SK-N-SH (cell line): Measurements from ENCODE around the gene FBXO4. TPM values are rescaled to one million over a fixed set of nuclear protein-coding genes. Genes with fewer than 3 reads are reported as not detected.

Experiments
- CTCF ChIA-PET: fragments of 300-600, 350-600 bp; formaldehyde crosslinking; extraction: SDS; loops from one replicate; lab custom pipeline; 2021; lab: Yijun Ruan, JAX
- POLR2A ChIA-PET: fragments of 350-600 bp; sonication (Branson Sonifier 250); formaldehyde crosslinking; extraction: SDS; loops from one replicate; lab custom pipeline; 2020; ENCODE audit warnings: antibody characterized with exemption, inconsistent platforms; lab: Yijun Ruan, JAX
- DNase-seq: peaks from one replicate; pipeline ENCODE4 v3.0.0; 2012
- H2AFZ ChIP-seq: fragments of 200-600 bp; sonication (generic); 2 replicates; pipeline ENCODE4 v1.8.1; 2016; ENCODE audit warnings: antibody characterized with exemption, mild to moderate bottlenecking, low read depth
- H3F3A ChIP-seq: fragments of 200-600 bp; sonication (generic); replicated peaks from 2 replicates; pipeline ENCODE3; 2016; ENCODE audit warnings: antibody characterized with exemption, mild to moderate bottlenecking; ENCODE audit not compliant: insufficient read depth
- H3K27ac ChIP-seq, 2 experiments: fragments of 200-500 bp in 1 of 2; fragments of 200-600 bp in 1 of 2; sonication (Bioruptor generic) in 1 of 2; sonication (generic), shearing (Covaris generic) in 1 of 2; 2 replicates each; pipeline versions ENCODE4 v1.5.1 to v1.6.1; 2014 to 2016; ENCODE audit warnings: low read depth in 2 of 2, inconsistent platforms in 1 of 2, low read length in 1 of 2, mild to moderate bottlenecking in 1 of 2, mixed read lengths in 1 of 2
- H3K27me3 ChIP-seq: fragments of 200-600 bp; sonication (generic), shearing (Covaris generic); 2 replicates; pipeline ENCODE4 v1.6.1; 2016; ENCODE audit warnings: mixed run types; ENCODE audit not compliant: insufficient read depth
- H3K36me3 ChIP-seq, 2 experiments: fragments of 200-500 bp in 1 of 2; fragments of 200-600 bp in 1 of 2; sonication (Bioruptor generic) in 1 of 2; sonication (generic) in 1 of 2; replicated peaks in 1 of 2; 2 replicates each; pipeline versions ENCODE3 to v1.5.1; 2014 to 2016; ENCODE audit warnings: low read length in 1 of 2, mild to moderate bottlenecking in 1 of 2; ENCODE audit not compliant: insufficient read depth in 2 of 2, control insufficient read depth in 1 of 2
- H3K4me1 ChIP-seq, 2 experiments: fragments of 200-500 bp in 1 of 2; fragments of 200-600 bp in 1 of 2; sonication (Bioruptor generic) in 1 of 2; sonication (generic), shearing (Covaris generic) in 1 of 2; 2 replicates each; pipeline versions ENCODE4 v1.5.1 to v1.6.1; 2014 to 2016; ENCODE audit warnings: low read depth in 1 of 2, low read length in 1 of 2, mixed run types in 1 of 2; ENCODE audit not compliant: insufficient read depth in 2 of 2, control insufficient read depth in 1 of 2
- H3K4me2 ChIP-seq: fragments of 200-600 bp; sonication (generic), shearing (Covaris generic); 2 replicates; pipeline ENCODE4 v1.6.1; 2017; ENCODE audit warnings: mixed run types
- H3K4me3 ChIP-seq, 2 experiments: fragments of 200-500 bp in 1 of 2; fragments of 200-600 bp in 1 of 2; sonication (Bioruptor generic) in 1 of 2; sonication (generic), shearing (Covaris generic) in 1 of 2; 2 replicates each; pipeline versions ENCODE4 v1.5.1 to v1.8.1; 2014 to 2016; ENCODE audit warnings: low read depth in 2 of 2, inconsistent platforms in 1 of 2, low read length in 1 of 2, mild to moderate bottlenecking in 1 of 2, mixed read lengths in 1 of 2, moderate library complexity in 1 of 2
- H3K79me2 ChIP-seq: fragments of 200-600 bp; sonication (generic); 2 replicates; pipeline ENCODE4 v1.8.1; 2017; ENCODE audit warnings: mild to moderate bottlenecking; ENCODE audit not compliant: insufficient read depth
- H3K9ac ChIP-seq: fragments of 200-600 bp; sonication (generic); 2 replicates; pipeline ENCODE4 v1.6.1; 2017; ENCODE audit warnings: mixed run types
- H3K9me2 ChIP-seq: fragments of 200-600 bp; sonication (generic); 2 replicates; pipeline ENCODE4 v1.6.1; 2017; ENCODE audit warnings: mixed run types
- H3K9me3 ChIP-seq: fragments of 200-600 bp; sonication (generic); 2 replicates; pipeline ENCODE4 v1.6.1; 2017; ENCODE audit warnings: mixed run types, mild to moderate bottlenecking, moderate library complexity
- H4K20me1 ChIP-seq: fragments of 200-600 bp; sonication (generic); 2 replicates; pipeline ENCODE4 v1.6.1; 2017; ENCODE audit warnings: mild to moderate bottlenecking, mixed run types; ENCODE audit not compliant: insufficient read depth
- CHD2 ChIP-seq: fragments of 150-350 bp; IDR thresholded peaks from 2 replicates; pipeline ENCODE4 v1.6.1; 2018; ENCODE audit warnings: low read length; ENCODE audit not compliant: partially characterized antibody
- ELF1 ChIP-seq: IDR thresholded peaks from 2 replicates; pipeline ENCODE4 v1.4.0; 2012
- FOSL2 ChIP-seq: IDR thresholded peaks from 2 replicates; pipeline ENCODE4 v1.4.0; 2012; ENCODE audit warnings: low read depth, mild to moderate bottlenecking, moderate library complexity, borderline replicate concordance
- FOXJ3 ChIP-seq: sonication (generic); formaldehyde crosslinking; IDR thresholded peaks from 2 replicates; pipeline ENCODE4 v1.5.1; 2020; ENCODE audit warnings: mild to moderate bottlenecking, missing genetic modification reagents
- JUND ChIP-seq: IDR thresholded peaks from 2 replicates; pipeline ENCODE4 v1.4.0; 2012
- MAX ChIP-seq: IDR thresholded peaks from 2 replicates; pipeline ENCODE4 v1.4.0; 2012; ENCODE audit warnings: low read depth
- MEF2A ChIP-seq: IDR thresholded peaks from 2 replicates; pipeline ENCODE4 v1.4.0; 2012; ENCODE audit warnings: low read depth, borderline replicate concordance
- MXI1 ChIP-seq: IDR thresholded peaks from 2 replicates; pipeline ENCODE4 v1.6.1; 2012; ENCODE audit warnings: mild to moderate bottlenecking, low read depth, low read length, improper control_type of control experiment
- NFIC ChIP-seq: IDR thresholded peaks from 2 replicates; pipeline ENCODE4 v1.4.0; 2012; ENCODE audit warnings: borderline replicate concordance
- POLR2AphosphoS5 ChIP-seq: IDR thresholded peaks from 2 replicates; pipeline ENCODE4 v1.6.1; 2012; ENCODE audit warnings: low read depth, low read length
- RAD21 ChIP-seq: IDR thresholded peaks from 2 replicates; pipeline ENCODE4 v1.6.1; 2012; ENCODE audit warnings: mild to moderate bottlenecking, low read length
- RFX5 ChIP-seq: IDR thresholded peaks from 2 replicates; pipeline ENCODE4 v1.6.1; 2012; ENCODE audit warnings: mild to moderate bottlenecking, improper control_type of control experiment, low read length
- RXRA ChIP-seq: IDR thresholded peaks from 2 replicates; pipeline ENCODE4 v1.4.0; 2012; ENCODE audit warnings: low read depth, mild to moderate bottlenecking, borderline replicate concordance
- SIN3A ChIP-seq: IDR thresholded peaks from 2 replicates; pipeline ENCODE4 v1.6.1; 2012; ENCODE audit warnings: low read depth, mild to moderate bottlenecking, low read length, moderate library complexity, borderline replicate concordance
- TAF1 ChIP-seq: IDR thresholded peaks from 2 replicates; pipeline ENCODE4 v1.6.1; 2012; ENCODE audit warnings: low read depth, mild to moderate bottlenecking, low read length, moderate library complexity, borderline replicate concordance
- TCF12 ChIP-seq: IDR thresholded peaks from 2 replicates; pipeline ENCODE4 v1.4.0; 2012
- YY1 ChIP-seq: IDR thresholded peaks from 2 replicates; pipeline ENCODE4 v1.4.0; 2012; ENCODE audit warnings: low read depth, mild to moderate bottlenecking
- WGBS: methylation state at CpG from one replicate; pipeline ENCODE4 v1.1.6; 2017; ENCODE audit warnings: low lambda C conversion rate; 5-methylcytosine and 5-hydroxymethylcytosine counted together
- polyA plus RNA-seq, 3 experiments: library from polyadenylated mRNA; depleted of rRNA; stranded (reverse); fragments of >200 nt; gene quantifications; 2 replicates each; pipeline ENCODE4 v1.2.3, GENCODE V29; 2012
- TF ChIP-seq, protein P1 (sequence below): IDR thresholded peaks from 2 replicates; pipeline ENCODE4; 2012
- TF ChIP-seq, protein P2 (sequence below): IDR thresholded peaks from 2 replicates; pipeline ENCODE4 v1.4.0; 2012; ENCODE audit warnings: low read depth, borderline replicate concordance
- TF ChIP-seq, protein P3 (sequence below): fragments of 150-350 bp; IDR thresholded peaks from 2 replicates; pipeline ENCODE4 v1.6.1; 2017; ENCODE audit warnings: antibody characterized with exemption, low read length, low read depth, borderline replicate concordance

FBXO4 gene
- polyA plus RNA-seq, 1 of the 3 experiments (the other 2 are of a cell fraction) = 2.9 TPM

DNA sequence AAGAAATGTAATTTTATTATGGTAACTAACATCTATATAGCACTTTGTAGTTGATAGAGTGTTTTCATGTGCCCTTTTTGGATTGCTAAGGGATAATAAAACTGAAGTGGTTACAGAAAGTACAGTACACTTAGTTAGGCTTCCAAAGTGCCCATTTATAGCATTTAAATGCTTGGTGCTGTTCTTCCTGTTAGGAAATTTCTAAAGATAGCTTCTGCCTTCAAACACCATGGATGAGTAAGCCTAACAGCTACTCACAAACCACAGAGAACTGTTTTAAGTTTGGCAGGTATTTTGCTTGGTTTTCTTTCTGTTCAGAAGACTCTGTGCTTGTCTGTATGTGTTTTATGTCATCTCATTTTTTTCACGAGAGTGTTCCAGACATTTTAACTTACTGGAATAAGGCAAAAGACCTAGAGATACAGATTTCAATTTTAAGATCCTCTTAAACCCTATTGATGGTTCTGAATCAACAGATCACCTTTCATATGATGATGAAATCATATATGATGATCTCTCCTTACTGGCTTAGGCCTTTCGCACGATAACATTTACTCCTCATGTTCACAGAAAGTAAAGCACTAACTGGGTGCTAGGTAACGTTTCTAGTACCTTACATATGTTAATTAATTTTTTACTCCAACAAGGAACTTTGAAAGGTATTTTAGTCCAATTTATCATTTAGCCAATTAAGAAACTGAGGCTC lies 16.6 kb upstream of the FBXO4 start:
- H3F3A ChIP-seq = peaks cover 14% of the 10 kb centered on the region
- H3K4me2 ChIP-seq = no peak overlapping the region
- peak overlapping the region in 1 of 2 experiments; percentile 50; a peak in 2 of 4 replicates for H3K27ac ChIP-seq
- 93% methylated on average over 4 of the region's 4 CpGs for whole genome bisulfite sequencing
- H3K9me2 ChIP-seq = no peaks in the 10 kb centered on the region
- H3K27me3 ChIP-seq = no peaks in the 10 kb centered on the region
- peaks cover 71 to 73% of the 10 kb centered on the region in 2 experiments for H3K36me3 ChIP-seq
- no peaks in the 10 kb centered on the region for H3K9me3 ChIP-seq
- ChIA-PET POLR2A (no interaction called here), CTCF (no interaction called here)
- peaks cover 8 to 10% of the 10 kb centered on the region in 2 experiments for H3K4me1 ChIP-seq
- no peak overlapping the region for H3K9ac ChIP-seq
- H3K79me2 ChIP-seq = peaks cover 28% of the 10 kb centered on the region
- no peak overlapping the region for H2AFZ ChIP-seq
- no peak overlapping the region for H3K4me3 ChIP-seq
- DNase-seq = no peak
- no peaks in the 10 kb centered on the region for H4K20me1 ChIP-seq
- TF ChIP-seq JUND (no peak), MEF2A (peak; percentile 41; the same call in 1 of the 2 replicates), FOSL2 (peak; percentile 16; the same call in 1 of the 2 replicates)
- TF ChIP-seq, protein P1, sequence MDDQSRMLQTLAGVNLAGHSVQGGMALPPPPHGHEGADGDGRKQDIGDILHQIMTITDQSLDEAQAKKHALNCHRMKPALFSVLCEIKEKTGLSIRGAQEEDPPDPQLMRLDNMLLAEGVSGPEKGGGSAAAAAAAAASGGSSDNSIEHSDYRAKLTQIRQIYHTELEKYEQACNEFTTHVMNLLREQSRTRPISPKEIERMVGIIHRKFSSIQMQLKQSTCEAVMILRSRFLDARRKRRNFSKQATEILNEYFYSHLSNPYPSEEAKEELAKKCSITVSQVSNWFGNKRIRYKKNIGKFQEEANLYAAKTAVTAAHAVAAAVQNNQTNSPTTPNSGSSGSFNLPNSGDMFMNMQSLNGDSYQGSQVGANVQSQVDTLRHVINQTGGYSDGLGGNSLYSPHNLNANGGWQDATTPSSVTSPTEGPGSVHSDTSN = no peak

- Histone ChIP-seq H3K4me1 (no peaks in the 10 kb centered on the region), H2AFZ (no peak overlapping the region), H3K9me3 (no peaks in the 10 kb centered on the region), H3K9ac (no peak overlapping the region), H3K27me3 (no peaks in the 10 kb centered on the region), H3K36me3 (peaks cover 65 to 85% of the 10 kb centered on the region in 2 experiments), H4K20me1 (no peaks in the 10 kb centered on the region), H3K4me2 (no peak overlapping the region), H3F3A (peaks cover 9% of the 10 kb centered on the region), H3K4me3 (no peak overlapping the region), H3K79me2 (no peaks in the 10 kb centered on the region), H3K27ac (no peak overlapping the region), H3K9me2 (no peaks in the 10 kb centered on the region)
- WGBS = 96% methylated on average over 2 of the region's 2 CpGs
- DNase-seq = no peak
- TF ChIP-seq SIN3A (no peak), POLR2AphosphoS5 (no peak), ELF1 (no peak), RFX5 (no peak), NFIC (no peak), YY1 (no peak), TCF12 (no peak), MEF2A (no peak), RAD21 (no peak)
- ChIA-PET CTCF (no interaction called here), POLR2A (no interaction called here)
Observed at GRCh38 chr5:41918105-41918504, 7.0 kb upstream of the FBXO4 start.

- H3K27ac ChIP-seq = no peak overlapping the region
- no peak overlapping the region for H3K4me3 ChIP-seq
- H3K9ac ChIP-seq = no peak overlapping the region
- no peak overlapping the region for H2AFZ ChIP-seq
- peaks cover 15% of the 10 kb centered on the region for H3F3A ChIP-seq
- 98% methylated on average over 1 of the region's 1 CpG for WGBS
- H3K79me2 ChIP-seq = no peaks in the 10 kb centered on the region
- POLR2A ChIA-PET = no interaction called here
- H3K27me3 ChIP-seq = no peaks in the 10 kb centered on the region
- H3K36me3 ChIP-seq = peaks cover 38 to 60% of the 10 kb centered on the region in 2 experiments
- CTCF ChIA-PET = no interaction called here
- no peaks in the 10 kb centered on the region for H3K9me2 ChIP-seq
- no peak for DNase-seq
- no peak overlapping the region for H3K4me2 ChIP-seq
- H3K9me3 ChIP-seq = no peaks in the 10 kb centered on the region
- peaks cover 0 to 8% of the 10 kb centered on the region in 2 experiments; a peak in 1 of 4 replicates for H3K4me1 ChIP-seq
- H4K20me1 ChIP-seq = no peaks in the 10 kb centered on the region
- no peak for TF ChIP-seq MXI1
- TF ChIP-seq, protein P2, sequence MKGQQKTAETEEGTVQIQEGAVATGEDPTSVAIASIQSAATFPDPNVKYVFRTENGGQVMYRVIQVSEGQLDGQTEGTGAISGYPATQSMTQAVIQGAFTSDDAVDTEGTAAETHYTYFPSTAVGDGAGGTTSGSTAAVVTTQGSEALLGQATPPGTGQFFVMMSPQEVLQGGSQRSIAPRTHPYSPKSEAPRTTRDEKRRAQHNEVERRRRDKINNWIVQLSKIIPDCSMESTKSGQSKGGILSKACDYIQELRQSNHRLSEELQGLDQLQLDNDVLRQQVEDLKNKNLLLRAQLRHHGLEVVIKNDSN = no peak
- no peak for TF ChIP-seq FOXJ3 (CRISPR knock-in tag)
- TF ChIP-seq YY1 = no peak
- no peak for TF ChIP-seq JUND
- no peak for TF ChIP-seq ELF1
- no peak for TF ChIP-seq RXRA
- TF ChIP-seq, protein P3, sequence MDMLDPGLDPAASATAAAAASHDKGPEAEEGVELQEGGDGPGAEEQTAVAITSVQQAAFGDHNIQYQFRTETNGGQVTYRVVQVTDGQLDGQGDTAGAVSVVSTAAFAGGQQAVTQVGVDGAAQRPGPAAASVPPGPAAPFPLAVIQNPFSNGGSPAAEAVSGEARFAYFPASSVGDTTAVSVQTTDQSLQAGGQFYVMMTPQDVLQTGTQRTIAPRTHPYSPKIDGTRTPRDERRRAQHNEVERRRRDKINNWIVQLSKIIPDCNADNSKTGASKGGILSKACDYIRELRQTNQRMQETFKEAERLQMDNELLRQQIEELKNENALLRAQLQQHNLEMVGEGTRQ = no peak
- no peak for TF ChIP-seq FOSL2
- TF ChIP-seq RFX5 = no peak
- TF ChIP-seq CHD2 = no peak
- TF ChIP-seq TAF1 = no peak
- no peak for TF ChIP-seq MEF2A
- no peak for TF ChIP-seq MAX
- no peak for TF ChIP-seq POLR2AphosphoS5
Observed at GRCh38 chr5:41921166-41921565, 3.9 kb upstream of the FBXO4 start.
